ENCODE data around the gene MAJIN.

The MAJIN gene

GRCh38 chr11:64888729-64889511, 83.0 kb downstream of the MAJIN start:
- DNase-seq (ENCODE audit: extremely low read depth, insufficient read length), result no peak
- H3K36me3 ChIP-seq (ENCODE audit: control insufficient read depth, insufficient read depth, low read length), result no peaks in the 10 kb centered on the region
- H3K4me3 ChIP-seq (replicated peaks; ENCODE audit: low read depth, low read length), result no peak overlapping the region
- TF ChIP-seq, protein P1, sequence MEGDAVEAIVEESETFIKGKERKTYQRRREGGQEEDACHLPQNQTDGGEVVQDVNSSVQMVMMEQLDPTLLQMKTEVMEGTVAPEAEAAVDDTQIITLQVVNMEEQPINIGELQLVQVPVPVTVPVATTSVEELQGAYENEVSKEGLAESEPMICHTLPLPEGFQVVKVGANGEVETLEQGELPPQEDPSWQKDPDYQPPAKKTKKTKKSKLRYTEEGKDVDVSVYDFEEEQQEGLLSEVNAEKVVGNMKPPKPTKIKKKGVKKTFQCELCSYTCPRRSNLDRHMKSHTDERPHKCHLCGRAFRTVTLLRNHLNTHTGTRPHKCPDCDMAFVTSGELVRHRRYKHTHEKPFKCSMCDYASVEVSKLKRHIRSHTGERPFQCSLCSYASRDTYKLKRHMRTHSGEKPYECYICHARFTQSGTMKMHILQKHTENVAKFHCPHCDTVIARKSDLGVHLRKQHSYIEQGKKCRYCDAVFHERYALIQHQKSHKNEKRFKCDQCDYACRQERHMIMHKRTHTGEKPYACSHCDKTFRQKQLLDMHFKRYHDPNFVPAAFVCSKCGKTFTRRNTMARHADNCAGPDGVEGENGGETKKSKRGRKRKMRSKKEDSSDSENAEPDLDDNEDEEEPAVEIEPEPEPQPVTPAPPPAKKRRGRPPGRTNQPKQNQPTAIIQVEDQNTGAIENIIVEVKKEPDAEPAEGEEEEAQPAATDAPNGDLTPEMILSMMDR (IDR thresholded peaks at IDR 0.05; ENCODE audit: insufficient read depth, low read length, poor library complexity, severe bottlenecking), result no peak
- no peaks in the 10 kb centered on the region for H3K27me3 ChIP-seq (replicated peaks; ENCODE audit: control insufficient read depth, insufficient read depth, low read length)

- no peak for DNase-seq (ENCODE audit: extremely low read depth, insufficient read length)
- no peaks in the 10 kb centered on the region for H3K27me3 ChIP-seq (replicated peaks; ENCODE audit: control insufficient read depth, insufficient read depth, low read length)
- no peak overlapping the region for H3K4me3 ChIP-seq (replicated peaks; ENCODE audit: low read depth, low read length)
- TF ChIP-seq, protein P1 (IDR thresholded peaks at IDR 0.05; ENCODE audit: insufficient read depth, low read length, poor library complexity, severe bottlenecking), result no peak
- H3K36me3 ChIP-seq (ENCODE audit: control insufficient read depth, insufficient read depth, low read length), result no peaks in the 10 kb centered on the region
Measured at GRCh38 chr11:64888406-64888728, 83.5 kb downstream of the MAJIN start.

Data from GM06990 (cell line).